HuH-7.5 (cell line): ENCODE measurements around the gene TMEM252.

Source experiments
- DNase-seq: peaks from one replicate; pipeline ENCODE4 v3.0.0; 2011; ENCODE audit warnings: low spot score

Gene TMEM252

DNA sequence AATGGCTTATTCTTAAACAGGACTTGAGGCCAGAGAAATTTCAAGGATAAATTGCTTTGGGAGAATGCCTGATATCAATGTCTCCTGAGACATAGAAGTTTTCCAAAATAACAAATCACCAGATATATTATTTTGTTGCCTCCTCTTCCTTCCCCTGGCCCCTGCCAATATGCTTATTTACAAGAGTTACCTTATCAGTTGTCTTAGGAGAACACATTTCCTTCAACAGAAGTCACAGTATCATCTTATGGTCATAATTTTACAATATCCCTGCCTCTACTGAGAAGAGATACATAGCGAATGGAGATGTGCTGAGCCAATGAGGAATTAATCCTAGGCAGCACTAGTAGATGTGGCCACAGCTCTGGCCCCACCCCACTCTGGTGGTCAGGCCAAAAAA is 43.1 kb downstream of the TMEM252 start:
- DNase-seq: no peak

DNA sequence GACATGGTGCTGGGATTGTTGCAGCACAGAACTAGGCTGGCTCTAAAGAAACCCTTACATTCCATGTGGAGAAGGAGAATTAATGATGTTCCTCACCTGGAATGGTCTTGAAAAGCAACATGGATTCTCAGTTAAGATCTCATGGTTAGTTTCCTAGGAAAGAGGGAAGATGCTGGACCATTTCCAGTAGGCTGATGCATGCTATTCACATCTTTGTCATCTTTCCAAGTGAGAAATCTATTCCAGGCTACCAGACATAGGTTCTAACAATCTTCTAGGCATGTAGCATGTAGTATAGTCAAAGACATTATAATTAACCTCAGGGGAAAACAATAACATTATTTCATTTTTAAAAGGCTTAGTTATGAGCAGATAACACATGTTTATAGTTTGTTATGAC is 44.3 kb downstream of the TMEM252 start:
- no peak for DNase-seq

DNA sequence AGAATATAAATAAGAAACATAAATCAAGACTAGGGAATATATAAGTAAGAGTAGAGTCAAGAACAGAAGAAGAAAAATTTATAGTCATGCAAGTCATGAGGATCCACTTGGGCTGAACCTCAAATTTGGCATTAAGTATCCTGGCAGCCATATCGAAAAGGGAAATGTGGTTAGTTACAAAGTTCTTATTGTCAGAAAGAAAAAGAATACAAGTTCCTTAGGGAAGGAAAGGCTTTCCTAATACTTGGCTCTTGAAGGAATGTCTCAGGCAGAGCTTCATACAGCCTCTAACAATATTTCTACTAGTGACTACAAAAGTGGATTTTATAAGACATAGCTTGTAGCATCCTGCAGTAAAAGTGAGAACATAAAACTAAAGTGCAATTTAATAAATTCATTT is 45.4 kb downstream of the TMEM252 start:
- no peak for DNase-seq

DNA sequence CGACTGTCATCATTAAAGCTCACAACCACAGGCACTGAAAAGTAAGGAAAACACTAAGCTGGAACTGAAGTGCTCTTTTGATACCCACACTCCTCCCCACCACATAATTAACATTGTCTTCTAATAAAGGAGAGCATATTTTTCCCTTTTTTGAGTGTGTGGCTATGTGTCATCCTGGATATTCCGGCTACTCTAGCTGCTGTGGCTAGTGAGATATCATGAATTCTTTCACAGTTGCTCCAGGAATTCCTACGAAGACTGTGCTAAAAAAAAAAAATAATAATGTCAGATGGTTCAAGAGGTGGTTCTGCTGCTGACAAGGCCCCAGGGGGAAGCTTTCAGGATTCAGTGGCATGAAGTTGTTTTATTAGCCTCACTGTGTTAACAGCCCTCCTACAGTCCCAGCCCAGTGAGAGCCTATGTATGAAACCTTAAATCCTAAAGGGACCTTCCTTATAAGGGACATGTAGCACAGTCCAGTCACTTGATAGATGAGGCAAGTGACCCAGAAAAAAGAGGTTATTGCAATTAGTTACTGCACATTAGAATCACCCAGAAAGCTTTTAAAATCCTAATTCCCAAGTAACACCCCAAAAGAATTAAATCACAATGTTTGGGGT is 46.6 kb downstream of the TMEM252 start:
- DNase-seq: no peak

DNA sequence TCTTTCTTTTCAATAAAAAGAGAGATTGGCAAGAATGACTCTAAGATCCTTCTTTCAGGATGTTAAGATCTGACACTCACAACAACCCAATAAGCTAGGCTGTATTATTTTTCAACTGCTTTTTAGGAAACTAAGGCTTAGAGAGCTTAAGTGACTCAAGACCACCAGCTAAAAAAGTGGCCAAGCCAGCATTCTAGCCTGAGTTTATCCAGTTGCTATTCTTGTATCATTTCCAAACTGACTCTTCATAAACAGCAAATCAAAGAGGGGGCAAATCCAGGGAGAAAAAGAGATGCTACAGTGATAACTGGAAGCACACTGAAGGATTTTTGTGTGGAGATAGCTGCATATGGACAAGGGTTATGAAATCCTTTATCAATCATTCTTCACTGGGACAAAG is 47.1 kb downstream of the TMEM252 start:
- no peak for DNase-seq

DNA sequence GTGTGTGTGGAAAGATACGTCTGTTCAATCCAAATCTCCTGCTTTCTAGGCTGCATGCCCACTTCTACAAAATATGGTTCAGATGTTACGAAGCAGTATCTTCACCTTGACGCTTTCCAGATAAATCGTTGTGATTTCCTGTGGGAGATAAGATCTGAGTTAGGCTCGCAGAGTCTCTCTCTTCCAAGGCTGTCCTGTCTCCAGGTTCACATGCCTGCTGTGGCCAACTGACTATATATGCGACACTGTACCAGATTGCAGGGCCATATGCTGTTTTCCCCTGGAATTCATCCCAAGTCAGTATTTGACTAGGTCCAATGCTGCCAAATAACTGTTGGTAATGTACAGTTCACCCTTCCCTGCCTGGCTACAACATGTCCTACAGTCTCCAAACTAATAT is 47.9 kb downstream of the TMEM252 start:
- no peak for DNase-seq

DNA sequence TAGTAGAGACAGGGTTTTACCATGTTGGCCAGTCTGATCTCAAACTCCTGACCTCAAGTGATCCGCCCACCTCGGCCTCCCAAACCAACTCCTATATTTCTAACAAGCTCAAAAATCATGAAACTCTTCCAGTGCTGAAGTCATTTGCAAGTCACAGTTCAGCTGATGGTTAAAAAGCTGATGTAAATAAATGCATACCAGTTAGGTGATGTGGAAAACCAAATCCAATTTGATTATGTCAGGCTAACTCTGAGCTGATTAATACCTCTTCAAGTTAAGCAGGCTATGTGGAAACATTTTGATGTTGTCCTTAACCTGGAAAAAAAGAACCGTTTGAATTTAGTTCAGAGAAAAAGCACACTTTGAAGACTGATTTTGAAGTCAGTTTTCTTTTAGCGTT is 51.0 kb downstream of the TMEM252 start:
- no peak for DNase-seq

DNA sequence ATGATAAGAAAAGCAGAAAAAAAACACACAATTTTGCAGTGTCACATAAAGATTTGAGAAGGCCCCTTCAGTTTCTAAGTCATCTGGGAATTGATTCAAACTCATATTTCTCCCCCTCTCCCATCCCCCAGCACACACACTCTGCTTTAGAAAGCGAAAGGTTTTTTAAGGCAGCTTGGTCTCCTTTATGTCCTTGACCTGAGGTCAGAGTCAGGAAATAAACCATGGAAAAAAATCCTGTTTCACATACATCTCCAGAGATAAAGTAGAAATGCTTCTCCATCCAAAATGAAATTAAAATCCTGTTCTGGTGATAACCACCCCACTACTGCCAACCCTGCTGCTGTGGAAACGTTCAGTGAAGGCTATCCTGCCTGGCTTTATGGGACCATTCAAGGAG is 52.6 kb downstream of the TMEM252 start:
- no peak for DNase-seq
